Muscle of leg (tissue), 11 donors: ENCODE measurements around the gene ETV2. TPM values are rescaled to one million over a fixed set of nuclear protein-coding genes. Genes with fewer than 3 reads are reported as not detected.
"Not testable (repeated sequence)": the region's sequence is repeated elsewhere in the genome, so short reads cannot be mapped to it uniquely, and the experiment has no call there.

ENCODE experiments used
- DNase-seq: peaks from one replicate; pipeline ENCODE4 v3.0.0; 2013
- H3K27ac ChIP-seq: one replicate; pipeline ENCODE4 v1.5.1; 2013; ENCODE audit warnings: mild to moderate bottlenecking, low read length, control low read depth
- H3K27me3 ChIP-seq: one replicate; pipeline ENCODE4 v1.6.1; 2013; ENCODE audit warnings: low read length; ENCODE audit not compliant: control insufficient read depth, insufficient read depth
- H3K36me3 ChIP-seq: one replicate; pipeline ENCODE4 v1.6.1; 2013; ENCODE audit warnings: low read length; ENCODE audit not compliant: control insufficient read depth, insufficient read depth
- H3K4me1 ChIP-seq: one replicate; pipeline ENCODE4 v1.6.1; 2013; ENCODE audit warnings: low read length; ENCODE audit not compliant: control insufficient read depth, insufficient read depth
- H3K4me3 ChIP-seq: one replicate; pipeline ENCODE4 v1.5.1; 2013; ENCODE audit warnings: low read length, control low read depth
- H3K9me3 ChIP-seq: replicated peaks from 2 replicates; pipeline ENCODE4 v1.6.1; 2013; ENCODE audit warnings: low read depth, low read length; ENCODE audit not compliant: control insufficient read depth
- WGBS: methylation state at CpG from one replicate; pipeline ENCODE4 v1.1.5; 2013; ENCODE audit warnings: missing lambda C conversion rate; ENCODE audit not compliant: insufficient coverage; 5-methylcytosine and 5-hydroxymethylcytosine counted together
- polyA plus RNA-seq, 8 donors: library from polyadenylated mRNA; unstranded; fragments of 120-200 nt; gene quantifications; one replicate each; pipeline versions ENCODE4 v1.2.1 to v1.2.3, GENCODE V29; 2013; ENCODE audit warnings: inconsistent platforms in 1 of 8, low replicate concordance in 1 of 8; ENCODE audit not compliant: insufficient read length in 8 of 8, insufficient read depth in 1 of 8
- total RNA-seq: library from RNA; stranded (reverse); fragments of 120-200 nt; gene quantifications from one replicate; pipeline ENCODE4 v1.2.4, GENCODE V29; 2013

ETV2 gene
- total and polyA plus RNA-seq, 9 donors, result 1.6 to 4.9 (median 3.1) TPM

DNA sequence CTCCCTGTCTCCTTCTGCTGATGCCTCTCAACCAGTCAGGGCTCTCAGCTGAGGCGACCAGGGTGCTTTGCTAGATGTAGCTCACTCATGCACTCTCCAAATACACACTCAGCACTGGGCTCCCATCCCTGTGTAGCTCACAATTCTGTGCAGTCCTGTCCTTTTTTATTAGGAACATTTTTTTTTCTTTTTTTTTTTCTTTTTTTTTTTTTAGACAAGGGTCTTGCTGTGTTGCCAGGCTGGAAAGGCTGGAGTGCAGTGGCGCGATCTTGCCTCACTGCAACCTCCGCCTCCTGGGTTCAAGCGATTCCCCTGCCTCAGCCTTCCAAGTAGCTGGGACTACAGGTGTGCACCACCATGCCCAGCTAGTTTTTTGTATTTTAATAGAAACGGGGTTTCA is 13.3 kb downstream of the ETV2 start:
- H3K4me1 ChIP-seq, H3K27me3 ChIP-seq, H3K9me3 ChIP-seq, H3K4me3 ChIP-seq, DNase-seq, H3K27ac ChIP-seq: not testable (repeated sequence)
- 98% methylated on average over 5 of the region's 6 CpGs for WGBS
- peaks cover 61% of the 10 kb centered on the region for H3K36me3 ChIP-seq

DNA sequence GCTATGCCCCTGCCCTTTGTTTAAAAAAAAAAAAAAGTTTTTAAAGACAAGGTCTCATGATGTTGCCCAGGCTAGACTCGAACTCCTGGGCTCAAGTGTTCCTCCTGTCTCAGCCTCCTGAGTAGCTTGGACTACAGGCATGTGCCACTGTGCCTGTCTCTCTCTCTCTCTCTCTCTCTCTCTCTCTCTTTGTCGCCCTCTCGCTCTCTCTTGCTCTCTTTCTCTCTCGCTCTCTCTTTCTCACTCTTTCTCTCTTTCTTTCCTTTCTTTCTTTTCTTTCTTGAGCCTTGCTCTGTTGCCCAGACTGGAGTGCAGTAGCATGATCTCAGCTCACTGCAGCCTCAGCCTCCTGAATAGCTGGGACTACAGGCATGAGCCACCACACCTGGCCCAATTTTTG is 14.1 kb downstream of the ETV2 start:
- Histone ChIP-seq H3K9me3 (no peaks in the 10 kb centered on the region), H3K4me1 (no peaks in the 10 kb centered on the region), H3K27ac (no peak overlapping the region), H3K4me3 (no peak overlapping the region), H3K27me3 (no peaks in the 10 kb centered on the region), H3K36me3 (peaks cover 57% of the 10 kb centered on the region)
- WGBS, result 94% methylated on average over 1 of the region's 4 CpGs
- DNase-seq, result no peak

DNA sequence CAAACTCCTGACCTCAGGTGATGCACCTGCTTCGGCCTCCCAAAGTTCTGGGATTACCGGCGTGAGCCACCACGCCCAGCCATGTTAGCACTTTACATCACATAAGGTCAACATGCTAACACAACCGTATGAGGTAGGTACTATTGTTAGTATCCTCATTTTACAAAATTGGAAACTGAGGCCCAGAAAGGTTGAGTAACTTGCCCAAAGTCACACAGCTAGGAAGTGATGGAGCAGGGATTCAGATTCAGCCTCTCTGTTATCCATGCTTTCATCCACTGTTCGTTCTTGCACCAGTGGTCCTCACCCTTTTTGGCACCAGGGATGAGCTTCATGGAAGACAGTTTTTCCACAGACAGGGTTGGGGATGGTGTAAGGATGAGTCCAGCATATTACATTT is 15.2 kb downstream of the ETV2 start:
- no peak for DNase-seq
- no peaks in the 10 kb centered on the region for H3K27me3 ChIP-seq
- H3K27ac ChIP-seq, result no peak overlapping the region
- H3K36me3 ChIP-seq, result peaks cover 51% of the 10 kb centered on the region
- H3K9me3 ChIP-seq, result no peaks in the 10 kb centered on the region
- no peak overlapping the region for H3K4me3 ChIP-seq
- WGBS, result no CpG with 5 or more reads among the region's 6 CpGs
- no peaks in the 10 kb centered on the region for H3K4me1 ChIP-seq

DNA sequence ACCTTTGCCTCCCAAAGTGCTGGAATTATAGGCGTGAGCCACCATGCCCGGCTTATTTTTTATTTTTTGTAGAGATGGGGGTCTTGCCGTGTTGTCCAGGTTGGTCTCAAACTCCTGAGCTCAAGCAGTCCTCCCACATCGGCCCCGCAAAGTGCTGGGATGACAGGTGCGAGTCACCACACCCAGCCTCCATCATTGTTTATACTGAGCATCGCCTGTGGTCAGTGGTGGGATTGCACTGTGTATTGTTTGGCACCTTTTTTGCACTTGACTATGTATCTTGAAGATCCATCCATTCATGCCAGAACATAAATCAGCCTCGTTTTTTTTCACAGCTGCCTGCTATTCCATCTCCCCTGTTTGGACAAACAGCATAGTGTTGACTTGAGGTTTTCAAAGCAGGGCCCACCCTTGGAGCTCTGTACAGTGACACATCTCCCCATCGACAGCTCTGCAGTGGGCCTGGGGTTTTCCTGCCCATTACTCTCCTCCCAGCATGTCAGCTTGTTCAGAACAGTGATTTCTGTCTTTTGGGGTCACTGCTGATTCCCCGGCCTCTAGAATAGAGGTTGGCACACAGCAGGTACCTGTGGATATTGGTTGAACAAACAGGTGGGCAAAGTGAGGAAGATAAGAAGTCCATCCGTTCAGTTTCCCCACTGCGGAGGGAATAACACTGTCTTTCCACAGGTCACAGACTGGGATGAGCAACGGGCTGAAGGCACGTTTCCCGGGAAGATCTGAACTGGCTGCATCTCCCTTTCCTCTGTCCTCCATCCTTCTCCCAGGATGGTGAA is 16.6 kb downstream of the ETV2 start:
- WGBS, result 89% methylated on average over 5 of the region's 15 CpGs
- Histone ChIP-seq H3K4me1 (no peaks in the 10 kb centered on the region), H3K27me3 (no peaks in the 10 kb centered on the region), H3K36me3 (peaks cover 58% of the 10 kb centered on the region), H3K9me3 (no peaks in the 10 kb centered on the region), H3K4me3 (no peak overlapping the region), H3K27ac (no peak overlapping the region)
- DNase-seq, result no peak

DNA sequence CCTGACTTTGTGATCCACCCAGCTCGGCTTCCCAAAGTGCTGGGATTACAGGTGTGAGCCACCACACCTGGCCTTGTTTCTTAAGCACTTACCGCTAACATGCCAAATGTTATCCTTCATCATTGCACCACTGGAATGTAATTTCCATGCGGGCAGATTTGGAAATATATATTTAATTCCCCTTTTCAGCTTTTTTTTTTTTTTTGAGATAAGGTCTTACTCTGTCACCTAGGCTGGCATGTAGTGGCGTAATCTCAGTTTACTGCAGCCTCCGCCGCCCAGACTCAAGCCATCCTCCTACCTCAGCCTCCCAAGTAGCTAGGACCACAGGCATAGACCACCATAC is 20.4 kb downstream of the ETV2 start:
- Histone ChIP-seq H3K4me3 (no peak overlapping the region), H3K27me3 (no peaks in the 10 kb centered on the region), H3K9me3 (no peaks in the 10 kb centered on the region), H3K4me1 (no peaks in the 10 kb centered on the region), H3K36me3 (peaks cover 47% of the 10 kb centered on the region), H3K27ac (no peak overlapping the region)
- WGBS, result no CpG with 5 or more reads among the region's 6 CpGs
- no peak for DNase-seq

DNA sequence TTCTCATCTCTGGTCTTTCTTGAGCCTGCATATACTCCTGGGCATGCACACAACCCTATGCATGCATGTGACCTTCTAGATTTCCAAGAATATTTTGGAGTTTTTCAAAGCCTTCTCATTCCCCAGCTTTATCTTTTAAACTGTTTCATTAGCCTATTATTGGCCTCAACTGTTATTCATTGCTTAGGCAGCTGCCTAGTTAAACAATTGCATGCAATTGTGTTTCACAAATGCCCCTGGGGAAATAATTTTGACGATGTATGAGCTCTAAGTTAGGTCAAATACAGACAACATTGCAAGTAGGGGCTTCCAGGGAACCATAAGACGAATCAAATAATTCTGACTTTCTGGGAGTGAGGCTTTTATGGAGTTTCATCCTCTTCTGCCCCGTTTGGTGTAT is 22.4 kb downstream of the ETV2 start:
- no peak for DNase-seq
- Histone ChIP-seq H3K36me3 (peaks cover 31% of the 10 kb centered on the region), H3K4me3 (no peak overlapping the region), H3K27ac (no peak overlapping the region), H3K27me3 (no peaks in the 10 kb centered on the region), H3K4me1 (no peaks in the 10 kb centered on the region), H3K9me3 (no peaks in the 10 kb centered on the region)
- 69% methylated on average over 3 of the region's 3 CpGs for WGBS

DNA sequence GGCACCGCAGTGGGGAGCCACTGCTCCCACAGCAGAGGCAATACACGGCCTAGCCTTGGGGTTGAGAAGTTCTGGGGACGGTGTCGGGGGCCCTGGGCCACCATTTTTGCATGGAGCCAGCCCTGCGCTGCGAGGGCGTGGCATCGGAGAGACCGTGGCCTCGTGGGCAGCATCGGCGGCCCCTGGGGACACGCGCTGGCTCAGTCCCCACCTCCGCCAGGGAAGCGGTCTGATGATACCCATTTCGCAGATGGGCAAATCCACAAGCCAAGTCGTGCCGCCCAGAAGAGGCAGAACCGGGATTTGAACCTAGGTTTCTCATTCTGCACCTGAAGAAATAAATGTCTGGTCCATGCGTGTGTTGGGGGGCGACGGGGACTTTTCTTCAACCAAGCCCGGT is 23.6 kb downstream of the ETV2 start:
- H3K36me3 ChIP-seq, result peaks cover 24% of the 10 kb centered on the region
- 93% methylated on average over 23 of the region's 24 CpGs for WGBS

DNA sequence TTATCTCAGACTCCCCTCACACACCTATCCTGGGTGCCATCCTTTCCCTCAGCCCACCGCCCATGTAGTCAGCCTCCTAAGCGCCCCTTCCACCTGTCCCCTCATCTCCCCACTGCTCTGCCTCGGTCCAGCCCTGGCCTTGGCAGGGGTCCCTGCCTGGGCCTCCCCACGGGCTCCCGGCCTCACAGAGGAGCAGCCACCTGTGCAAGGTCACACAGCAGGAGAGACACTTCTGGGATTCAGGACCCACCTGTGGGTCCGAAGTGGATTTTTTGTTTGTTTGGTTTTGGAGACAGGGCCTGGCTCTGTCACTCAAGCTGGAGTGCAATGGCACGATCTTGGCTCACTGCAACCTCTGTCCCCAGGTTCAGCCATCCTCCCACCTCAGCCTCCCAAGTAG is 24.1 kb downstream of the ETV2 start:
- peaks cover 2% of the 10 kb centered on the region for H3K27me3 ChIP-seq
- no peak overlapping the region for H3K27ac ChIP-seq
- DNase-seq, result no peak
- no peak overlapping the region for H3K4me3 ChIP-seq
- 67% methylated on average over 4 of the region's 7 CpGs for WGBS
- H3K4me1 ChIP-seq, result no peaks in the 10 kb centered on the region
- H3K36me3 ChIP-seq, result peaks cover 24% of the 10 kb centered on the region
- no peaks in the 10 kb centered on the region for H3K9me3 ChIP-seq

More for the DNA sequence above, 23.6 kb downstream of the ETV2 start:
- Histone ChIP-seq H3K27me3 (peaks cover 2% of the 10 kb centered on the region), H3K27ac (no peak overlapping the region), H3K4me1 (no peaks in the 10 kb centered on the region), H3K4me3 (no peak overlapping the region), H3K9me3 (no peaks in the 10 kb centered on the region)
- no peak for DNase-seq

DNA sequence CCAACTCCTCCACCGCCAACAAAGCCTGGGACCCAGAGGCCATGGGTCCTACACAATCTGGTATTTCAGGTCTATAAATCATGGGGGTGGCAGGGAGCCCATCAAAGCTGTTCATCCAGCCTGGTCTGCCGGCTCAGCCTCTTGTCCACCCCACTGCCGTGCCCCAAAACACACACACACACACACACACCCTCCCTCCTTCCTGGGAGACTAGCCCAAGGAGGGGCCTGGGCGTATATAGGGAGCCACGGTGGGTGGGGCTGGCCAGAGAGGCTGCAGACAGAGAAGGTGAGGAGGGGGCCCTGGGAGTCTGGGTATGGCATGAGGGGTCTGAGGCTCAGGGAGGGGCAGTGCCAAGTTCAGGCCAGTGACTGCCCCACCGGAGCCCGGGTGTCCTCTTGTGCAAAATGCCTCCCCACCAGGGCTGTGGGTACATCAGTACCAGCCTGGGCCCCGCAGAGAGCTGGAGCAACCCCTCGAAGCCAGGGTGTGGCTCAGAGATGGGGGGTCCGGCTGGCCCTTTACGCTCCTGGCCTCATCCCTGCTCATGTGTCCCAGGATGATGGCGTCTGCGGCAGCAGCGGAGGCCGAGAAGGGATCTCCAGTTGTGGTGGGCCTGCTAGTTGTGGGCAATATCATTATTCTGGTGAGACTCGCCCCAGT is 24.8 kb downstream of the ETV2 start, which contains the start of gene UPK1A:
UPK1A (plus strand) TSS at position 267 of the 663 bp plus-strand sequence; CDS start at position 563, 296 bp downstream.
- no peak for DNase-seq
- 81% methylated on average over 11 of the region's 16 CpGs for WGBS

DNA sequence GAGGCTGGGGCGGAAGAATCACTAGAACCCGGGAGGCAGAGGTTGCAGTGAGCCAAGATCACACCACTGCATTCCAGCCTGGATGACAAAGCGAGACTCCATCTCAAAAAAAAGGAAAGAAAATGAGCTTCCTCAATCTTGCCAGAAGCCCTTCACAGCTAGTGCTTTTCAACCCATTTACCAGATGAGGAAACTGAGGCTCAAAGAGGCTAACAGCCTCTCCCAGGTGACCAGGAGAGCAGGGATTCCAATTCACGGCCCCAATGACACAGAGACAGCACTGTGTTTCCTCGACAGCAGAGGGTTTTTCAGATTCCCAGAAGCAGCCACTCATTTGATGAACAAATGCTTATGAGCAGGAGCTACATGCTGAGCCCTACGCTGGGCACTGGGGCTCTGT is 28.0 kb downstream of the ETV2 start:
- no peaks in the 10 kb centered on the region for H3K9me3 ChIP-seq
- H3K4me3 ChIP-seq, result no peak overlapping the region
- H3K36me3 ChIP-seq, result peaks cover 7% of the 10 kb centered on the region
- DNase-seq, result no peak
- H3K27me3 ChIP-seq, result peaks cover 28% of the 10 kb centered on the region
- no peak overlapping the region for H3K27ac ChIP-seq
- peaks cover 2% of the 10 kb centered on the region for H3K4me1 ChIP-seq
- 63% methylated on average over 5 of the region's 6 CpGs for WGBS

More for the DNA sequence above, 24.8 kb downstream of the ETV2 start, which contains the start of gene UPK1A:
- H3K27me3 ChIP-seq, result peaks cover 2% of the 10 kb centered on the region
- peaks cover 23% of the 10 kb centered on the region for H3K36me3 ChIP-seq
- no peak within 1 kb of the TSS for H3K4me3 ChIP-seq
- H3K9me3 ChIP-seq, result no peaks in the 10 kb centered on the region
- H3K27ac ChIP-seq, result no peak within 1 kb of the TSS
- no peaks in the 10 kb centered on the region for H3K4me1 ChIP-seq
